ENCODE results near the gene ANKLE1.

The ANKLE1 gene

GRCh38 chr19:17327654-17328516 is 46.2 kb downstream of the ANKLE1 start:
- peak; percentile 90 for DNase-seq (ENCODE audit: low read depth)

- DNase-seq (ENCODE audit: low read depth): no peak
Observed at GRCh38 chr19:17328517-17329365, 47.0 kb downstream of the ANKLE1 start.

GRCh38 chr19:17329366-17330261 is 47.9 kb downstream of the ANKLE1 start:
- DNase-seq (ENCODE audit: low read depth): no peak

- DNase-seq (ENCODE audit: low read depth): no peak
Observed at GRCh38 chr19:17330262-17331044, 48.8 kb downstream of the ANKLE1 start.

GRCh38 chr19:17331045-17331558 is 49.4 kb downstream of the ANKLE1 start:
- DNase-seq (ENCODE audit: low read depth): no peak

GRCh38 chr19:17332360-17332676 is 50.6 kb downstream of the ANKLE1 start:
- DNase-seq (ENCODE audit: low read depth): no peak

GRCh38 chr19:17332677-17333581 is 51.2 kb downstream of the ANKLE1 start:
- DNase-seq (ENCODE audit: low read depth): peak; percentile 75

- DNase-seq (ENCODE audit: low read depth): peak; percentile 96
Observed at GRCh38 chr19:17333611-17334413, 52.1 kb downstream of the ANKLE1 start.

GRCh38 chr19:17334414-17335409 is 53.0 kb downstream of the ANKLE1 start, which contains the start of gene ANO8:
Gene ANO8, minus strand, starts transcription at chr19:17334855. Its CDS starts 185 bp downstream, at chr19:17334670.
- DNase-seq (ENCODE audit: low read depth): peak; percentile 99

GRCh38 chr19:17335575-17335974 is 53.9 kb downstream of the ANKLE1 start:
- DNase-seq (ENCODE audit: low read depth): no peak
